Heart left ventricle (tissue), 16 donors: ENCODE results near the gene STK32C. TPM values are rescaled to one million over a fixed set of nuclear protein-coding genes. Genes with fewer than 3 reads are reported as not detected.

Source experiments
- ATAC-seq, 4 donors: fragments of 200-7000 bp; cut with Tn5 transposase; one replicate each; pipeline ENCODE4 v1.9.1; 2020 to 2022; ENCODE audit warnings: moderate library complexity in 4 of 4, mild to moderate bottlenecking in 3 of 4, moderate number of reproducible peaks in 1 of 4
- DNase-seq, 5 donors: peaks; one replicate each; pipeline ENCODE4 v3.0.0-alpha.2; 2020
- H3K27ac ChIP-seq, 12 donors: fragments of 200-600 bp; sonication (generic) in 4 of 12; one replicate each; pipeline versions ENCODE4 v1.5.0 to v1.8.0; 2016 to 2022; ENCODE audit warnings: mild to moderate bottlenecking in 2 of 12
- H3K27me3 ChIP-seq, 9 donors: fragments of 200-600 bp; sonication (generic) in 2 of 9; one replicate each; pipeline versions ENCODE4 v1.5.1 to v1.8.0; 2016 to 2022; ENCODE audit warnings: mild to moderate bottlenecking in 3 of 9
- H3K36me3 ChIP-seq, 9 donors: fragments of 200-600 bp; sonication (generic) in 2 of 9; one replicate each; pipeline versions ENCODE4 v1.5.0 to v1.8.0; 2018 to 2022; ENCODE audit warnings: mild to moderate bottlenecking in 2 of 9
- H3K4me1 ChIP-seq, 12 donors: fragments of 200-600 bp; sonication (generic) in 4 of 12; one replicate each; pipeline versions ENCODE4 v1.5.0 to v1.8.0; 2016 to 2022; ENCODE audit warnings: mild to moderate bottlenecking in 3 of 12
- H3K4me3 ChIP-seq, 12 donors: fragments of 200-600 bp; sonication (generic) in 4 of 12; one replicate each; pipeline versions ENCODE4 v1.5.0 to v1.8.0; 2017 to 2022; ENCODE audit warnings: mild to moderate bottlenecking in 9 of 12, moderate library complexity in 4 of 12
- H3K9me3 ChIP-seq, 12 donors: fragments of 200-600 bp; sonication (generic) in 4 of 12; one replicate each; pipeline versions ENCODE4 v1.5.0 to v1.8.0; 2016 to 2022; ENCODE audit warnings: mild to moderate bottlenecking in 1 of 12
- CTCF ChIP-seq, 12 donors: fragments of 200-600 bp; sonication (generic) in 4 of 12; IDR thresholded peaks; one replicate each; pipeline versions ENCODE4 v1.5.0 to v1.8.0; 2018 to 2022; ENCODE audit warnings: antibody characterized with exemption in 12 of 12, mild to moderate bottlenecking in 5 of 12
- POLR2A ChIP-seq, 2 donors: fragments of 450-650 bp; IDR thresholded peaks; one replicate each; pipeline ENCODE4 v1.6.1; 2017; ENCODE audit warnings: antibody characterized with exemption in 2 of 2, mild to moderate bottlenecking in 2 of 2, moderate library complexity in 2 of 2
- WGBS, 4 donors: extraction: QIAGEN DNeasy Blood & Tissue Kit in 2 of 4; methylation state at CpG; one replicate each; pipeline versions ENCODE4 v1.1.5 to v1.1.7; 2013 to 2018; 5-methylcytosine and 5-hydroxymethylcytosine counted together
- intact Hi-C, 10 donors: fragments of 100-400 bp; cut with DNase I; formaldehyde crosslinking; loops; one replicate each; pipeline versions ENCODE4 v1.11.1 to v1.14.2; 2022
- polyA plus RNA-seq, 2 donors: library from polyadenylated mRNA; stranded (reverse); fragments of 200-250 nt; gene quantifications; one replicate each; pipeline ENCODE4 v1.2.3, GENCODE V29; 2013
- total RNA-seq, 9 donors: library from RNA; depleted of rRNA in 2 of 9; stranded (reverse); fragments of >200 nt in 2 of 9; fragmentation: NEBNext Ultra II Directional in 3 of 9; extraction: Animal tissue kit (Norgen Biotek cat#: 25700) in 3 of 9; gene quantifications; one replicate each; pipeline versions ENCODE4 v1.1.0 to v1.2.4, GENCODE V29; 2016 to 2023
- donor health status: ischemic (EF 13 %, LVEDD 7.1; RV severe dilation, severe dysfunction).
- donor health status: healthy with polysubstance abuse.
- donor health status: DM: no; HTN: yes; CAD: no.
- donor health status: DM: no; HTN: no; CAD: no.
- donor health status: ischemic (EF 25% LVEDD 6.9; RV normal size, moderate dysfunction).
- donor health status: ischemic (EF 25% LVEDD 5.7; RV mildly dilated, moderate dysfunction).
- donor health status: healthy.
- donor health status: DM: yes; HTN: yes; CAD: no.
- donor health status: ischemic (EF 35%, LVEDD 5.7; RV mildly dilated, moderate dysfunction).
- donor health status: nonischemic (EF 11% LVEDD 7.7; RV severe dilation, severe dysfunction).
- donor health status: DM: yes; HTN: yes; CAD: no.
- donor health status: PGD.
- donor health status: ischemic (EF 29% LVEDD 5.4; RV normal size, mild dysfunction).
- donor health status: nonischemic (EF 23%, LVEDD 6.1; RV moderate dilation, normal function).

Gene STK32C
- total and polyA plus RNA-seq, 11 donors: 3.8 to 9.8 (median 6.2) TPM

GRCh38 chr10:132329565-132330485, 22.1 kb upstream of the STK32C start:
- intact Hi-C loops: loop anchor here in 3 of 10 donors (2.0 kb wide), 2 partner anchors 19 to 21 kb away; no protein-coding TSS in a partner anchor
- Histone ChIP-seq H3K4me3 (peak overlapping the region in 9 of 12 donors; percentile 22 to 91 (median 85)), H3K27me3 (no peaks in the 10 kb centered on the region), H3K36me3 (peaks cover 0 to 24% (median 0%) of the 10 kb centered on the region in 9 donors), H3K9me3 (no peaks in the 10 kb centered on the region), H3K4me1 (peaks cover 4 to 43% (median 27%) of the 10 kb centered on the region in 12 donors), H3K27ac (peak overlapping the region in 4 of 12 donors; percentile 22 to 88 (median 40))
- WGBS, 4 donors: 55 to 60% (median 58%) methylated on average over 23 of the region's 23 CpGs
- TF ChIP-seq POLR2A (IDR thresholded peaks at IDR 0.05) (no peak), CTCF (IDR thresholded peaks at IDR 0.05) (no peak)
- no peak for ATAC-seq
- DNase-seq: no peak

GRCh38 chr10:132328738-132329137, 21.0 kb upstream of the STK32C start:
- H3K27me3 ChIP-seq: no peaks in the 10 kb centered on the region
- peak in 2 of 5 donors; percentile 38 to 77 for DNase-seq
- H3K9me3 ChIP-seq: no peaks in the 10 kb centered on the region
- no peak overlapping the region for H3K4me3 ChIP-seq
- peaks cover 4 to 43% (median 29%) of the 10 kb centered on the region in 12 donors for H3K4me1 ChIP-seq
- peak in 2 of 4 donors; percentile 4 to 6 for ATAC-seq
- TF ChIP-seq POLR2A (IDR thresholded peaks at IDR 0.05) (no peak), CTCF (IDR thresholded peaks at IDR 0.05) (no peak)
- peak overlapping the region in 4 of 12 donors; percentile 13 to 88 (median 18) for H3K27ac ChIP-seq
- peaks cover 0 to 17% (median 0%) of the 10 kb centered on the region in 9 donors for H3K36me3 ChIP-seq
- 47 to 52% (median 49%) methylated on average over 8 of the region's 8 CpGs for WGBS, 4 donors
- intact Hi-C loops: loop anchor here in 1 of 10 donors (2.0 kb wide), 1 partner anchor 20 kb away; no protein-coding TSS in a partner anchor

DNA sequence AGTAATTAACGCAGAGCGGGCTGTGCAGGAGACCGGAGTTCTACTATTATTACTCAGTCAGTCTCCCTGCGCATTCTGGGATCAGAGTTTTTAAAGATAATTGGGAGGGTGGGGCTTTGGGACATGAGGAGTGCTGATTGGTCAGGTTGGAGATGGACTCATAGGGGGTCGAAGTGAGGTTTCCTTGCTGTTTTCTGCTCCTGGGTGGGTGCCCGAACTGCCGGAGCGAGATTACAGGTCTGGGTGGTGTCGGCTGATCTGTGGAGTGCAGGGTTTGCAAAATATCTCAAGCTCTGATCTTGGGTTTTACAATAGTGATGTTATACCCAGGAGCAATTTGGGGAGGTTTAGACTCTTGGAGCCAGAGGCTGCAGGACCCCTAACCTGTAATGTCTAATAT, 20.4 kb upstream of the STK32C start:
- intact Hi-C loops: loop anchor here in 1 of 10 donors (2.0 kb wide), 1 partner anchor 19 kb away; no protein-coding TSS in a partner anchor
- Histone ChIP-seq H3K36me3 (peaks cover 0 to 17% (median 0%) of the 10 kb centered on the region in 9 donors), H3K9me3 (no peaks in the 10 kb centered on the region), H3K27me3 (no peaks in the 10 kb centered on the region), H3K4me1 (peaks cover 4 to 45% (median 29%) of the 10 kb centered on the region in 12 donors), H3K27ac (no peak overlapping the region), H3K4me3 (no peak overlapping the region)
- ATAC-seq: no peak
- DNase-seq: no peak
- WGBS, 4 donors: 93 to 94% (median 93%) methylated on average over 9 of the region's 9 CpGs
- TF ChIP-seq POLR2A (IDR thresholded peaks at IDR 0.05): no peak
- TF ChIP-seq CTCF (IDR thresholded peaks at IDR 0.05): no peak

DNA sequence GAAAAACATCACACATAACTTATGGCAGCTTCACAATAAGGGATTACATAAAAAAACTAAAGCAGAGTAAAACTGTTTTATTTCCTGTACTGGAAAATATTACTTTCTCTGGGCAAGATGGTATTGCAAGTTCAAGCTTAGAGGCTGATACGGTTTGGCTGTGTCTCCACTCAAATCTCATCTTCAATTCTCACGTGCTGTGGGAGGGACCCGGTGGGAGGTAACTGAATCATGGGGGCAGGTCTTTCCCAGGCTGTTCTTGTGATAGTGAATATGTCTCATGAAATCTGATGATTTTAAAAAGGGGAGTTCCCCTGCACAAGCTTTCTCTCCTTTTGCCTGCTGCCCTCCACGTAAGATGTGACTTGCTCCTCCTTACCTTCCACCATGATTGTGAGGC, 19.2 kb upstream of the STK32C start:
- peaks cover 0 to 17% (median 0%) of the 10 kb centered on the region in 9 donors for H3K36me3 ChIP-seq
- 80 to 95% (median 88%) methylated on average over 4 of the region's 4 CpGs for WGBS, 4 donors

More for the DNA sequence above, 19.2 kb upstream of the STK32C start:
- Histone ChIP-seq H3K4me1 (peaks cover 4 to 39% (median 21%) of the 10 kb centered on the region in 12 donors), H3K4me3 (no peak overlapping the region), H3K9me3 (no peaks in the 10 kb centered on the region), H3K27me3 (no peaks in the 10 kb centered on the region), H3K27ac (no peak overlapping the region)
- ATAC-seq: no peak
- no peak for DNase-seq
- intact Hi-C loops: no loop called here
- TF ChIP-seq CTCF (IDR thresholded peaks at IDR 0.05): no peak
- TF ChIP-seq POLR2A (IDR thresholded peaks at IDR 0.05): no peak
